DMS79 treated with DMSO at 0.1 percent for 48 hours (cell line): ENCODE results near the gene SLC48A1.

Experiments used
- DNase-seq: peaks from one replicate; lab custom pipeline; 2025; lab: John Stamatoyannopoulos, UW

Gene SLC48A1

GRCh38 chr12:47773062-47773857, at the start of gene SLC48A1:
TSS of gene SLC48A1 (plus strand) at chr12:47773238. CDS start at chr12:47773305, 67 bp downstream.
- peak; percentile 26 for DNase-seq

GRCh38 chr12:47725091-47725772, 47.8 kb upstream of the SLC48A1 start, which contains the start of gene ENDOU:
TSS of gene ENDOU (minus strand) at chr12:47725490. CDS start at chr12:47725413, 77 bp downstream.
- DNase-seq: no peak

GRCh38 chr12:47725893-47726292, 47.1 kb upstream of the SLC48A1 start:
- no peak for DNase-seq

GRCh38 chr12:47729233-47729632, 43.8 kb upstream of the SLC48A1 start:
- no peak for DNase-seq

- DNase-seq: no peak
Measured at GRCh38 chr12:47730341-47730744, 42.7 kb upstream of the SLC48A1 start.

- no peak for DNase-seq
Measured at GRCh38 chr12:47731723-47732122, 41.3 kb upstream of the SLC48A1 start.

- no peak for DNase-seq
Measured at GRCh38 chr12:47732504-47732903, 40.5 kb upstream of the SLC48A1 start.

GRCh38 chr12:47733142-47733541, 39.9 kb upstream of the SLC48A1 start:
- no peak for DNase-seq

- DNase-seq: no peak
Measured at GRCh38 chr12:47734725-47735480, 38.1 kb upstream of the SLC48A1 start.

GRCh38 chr12:47735649-47736048, 37.4 kb upstream of the SLC48A1 start:
- DNase-seq: no peak

GRCh38 chr12:47736216-47736615, 36.8 kb upstream of the SLC48A1 start:
- DNase-seq: no peak

- no peak for DNase-seq
Measured at GRCh38 chr12:47736877-47737676, 36.0 kb upstream of the SLC48A1 start.

- no peak for DNase-seq
Measured at GRCh38 chr12:47737936-47738594, 35.0 kb upstream of the SLC48A1 start.

- no peak for DNase-seq
Measured at GRCh38 chr12:47739297-47739696, 33.7 kb upstream of the SLC48A1 start.

- DNase-seq: no peak
Measured at GRCh38 chr12:47739979-47740378, 33.1 kb upstream of the SLC48A1 start.

GRCh38 chr12:47740606-47741339, 32.3 kb upstream of the SLC48A1 start:
- no peak for DNase-seq

- peak; percentile 96 for DNase-seq
Measured at GRCh38 chr12:47741340-47741703, 31.7 kb upstream of the SLC48A1 start.

- no peak for DNase-seq
Measured at GRCh38 chr12:47742253-47742825, 30.7 kb upstream of the SLC48A1 start.

GRCh38 chr12:47743311-47743860, 29.7 kb upstream of the SLC48A1 start:
- DNase-seq: no peak
